ENCODE results near the gene SLC38A10. TPM values are rescaled to one million over a fixed set of nuclear protein-coding genes. Genes with fewer than 3 reads are reported as not detected.

Gene SLC38A10
- total RNA-seq, 1 donor from 2014 or later: 26.1 TPM

DNA sequence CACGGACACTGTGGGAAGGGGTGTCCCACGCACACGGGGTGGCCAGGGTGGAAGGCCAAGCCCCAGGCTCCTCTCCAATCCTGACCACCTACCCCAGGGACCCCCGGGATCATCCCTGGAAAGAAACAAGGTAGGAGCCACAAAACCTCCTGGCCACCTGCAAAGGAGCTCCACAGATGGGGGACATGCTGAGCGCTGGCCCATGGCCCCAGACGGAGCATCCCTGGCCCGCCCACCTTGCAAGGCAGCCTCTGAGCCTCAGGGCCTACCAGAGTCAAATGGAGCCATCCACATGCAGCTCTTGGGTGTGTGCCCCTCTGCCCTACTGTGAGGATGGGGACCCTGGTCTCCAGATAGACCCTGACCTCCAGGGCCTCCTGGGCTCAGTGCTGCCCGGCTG is 16.3 kb downstream of the SLC38A10 start:
- H3K9ac ChIP-seq (ENCODE audit: low read depth in 1 of 3, low read length in 3 of 3): peak overlapping the region in 1 of 3 donors; percentile 8
- no peak overlapping the region for H3K4me3 ChIP-seq (ENCODE audit: low read length in 3 of 3)
- H3K27me3 ChIP-seq (ENCODE audit: control insufficient read depth in 3 of 3, insufficient read depth in 3 of 3, low read length in 3 of 3): no peaks in the 10 kb centered on the region
- no peak overlapping the region for H3K27ac ChIP-seq (ENCODE audit: low read depth, low read length)
- H3K36me3 ChIP-seq (ENCODE audit: control insufficient read depth in 3 of 3, insufficient read depth in 3 of 3, low read length in 3 of 3): peaks cover 43 to 55% (median 44%) of the 10 kb centered on the region in 3 donors
- H3K9me3 ChIP-seq (ENCODE audit: control insufficient read depth in 3 of 3, low read length in 3 of 3): no peaks in the 10 kb centered on the region
- H3K4me1 ChIP-seq (ENCODE audit: control insufficient read depth in 3 of 3, insufficient read depth in 3 of 3, low read length in 3 of 3): peaks cover 0 to 4% (median 0%) of the 10 kb centered on the region in 3 donors

DNA sequence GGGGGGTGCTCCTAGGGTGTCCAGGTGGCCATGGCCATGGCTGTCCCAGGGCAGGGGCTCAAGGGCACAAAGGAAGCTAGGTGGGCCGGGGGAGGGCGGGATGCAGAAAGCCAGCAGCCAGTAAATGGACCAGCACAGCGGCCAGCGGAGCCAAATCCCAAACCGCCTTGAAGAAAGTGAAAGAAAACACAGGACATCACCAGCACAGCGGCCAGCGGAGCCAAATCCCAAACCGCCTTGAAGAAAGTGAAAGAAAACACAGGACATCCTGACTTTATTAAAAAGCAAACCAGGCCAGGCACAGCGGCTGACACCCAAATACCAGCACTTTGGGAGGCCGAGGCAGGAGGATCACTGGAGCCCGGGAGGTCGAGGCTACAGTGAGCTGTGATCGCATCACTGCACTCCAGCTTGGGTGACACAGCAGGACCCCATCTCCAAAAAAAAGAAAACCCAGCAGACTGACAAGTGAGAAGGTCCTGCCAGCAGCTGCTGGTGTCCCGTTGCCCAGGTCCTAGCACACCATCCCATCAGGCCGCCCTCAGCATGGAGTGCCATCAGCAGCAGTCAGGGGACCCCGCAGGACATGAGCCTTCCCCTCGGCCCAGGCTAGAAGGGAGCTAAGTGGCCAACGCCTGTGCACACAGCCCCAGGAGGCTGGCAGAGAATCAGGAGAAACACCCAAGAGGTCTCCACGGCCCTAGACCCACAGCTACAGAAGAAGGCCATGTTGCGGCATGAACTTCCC is 17.0 kb downstream of the SLC38A10 start:
- peaks cover 47 to 59% (median 48%) of the 10 kb centered on the region in 3 donors for H3K36me3 ChIP-seq (ENCODE audit: control insufficient read depth in 3 of 3, insufficient read depth in 3 of 3, low read length in 3 of 3)
- no peaks in the 10 kb centered on the region for H3K9me3 ChIP-seq (ENCODE audit: control insufficient read depth in 3 of 3, low read length in 3 of 3)
- no peaks in the 10 kb centered on the region for H3K27me3 ChIP-seq (ENCODE audit: control insufficient read depth in 3 of 3, insufficient read depth in 3 of 3, low read length in 3 of 3)
- peaks cover 0 to 4% (median 0%) of the 10 kb centered on the region in 3 donors for H3K4me1 ChIP-seq (ENCODE audit: control insufficient read depth in 3 of 3, insufficient read depth in 3 of 3, low read length in 3 of 3)
- no peak overlapping the region for H3K9ac ChIP-seq (ENCODE audit: low read depth in 1 of 3, low read length in 3 of 3)
- no peak overlapping the region for H3K27ac ChIP-seq (ENCODE audit: low read depth, low read length)
- peak overlapping the region in 1 of 3 donors; percentile 22 for H3K4me3 ChIP-seq (ENCODE audit: low read length in 3 of 3)

DNA sequence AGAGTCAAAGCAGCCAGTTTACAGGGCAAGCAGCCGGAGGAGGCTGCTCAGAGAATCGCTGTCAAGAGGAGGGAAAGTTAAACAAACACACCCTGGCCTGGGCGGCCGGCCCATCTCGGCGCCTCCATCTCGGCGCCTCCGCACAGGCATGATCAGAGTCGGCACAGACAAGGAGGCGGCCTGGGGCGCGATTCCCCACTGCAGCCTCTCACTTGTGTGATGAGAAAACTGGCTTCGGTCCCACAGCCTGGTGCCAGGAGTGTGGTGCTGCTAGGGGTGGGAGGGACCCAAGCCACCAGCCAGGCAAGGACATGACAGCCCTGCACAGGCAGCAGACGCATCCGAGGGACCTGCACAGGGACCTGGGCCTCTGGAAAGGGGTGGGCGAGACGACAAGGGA is 17.7 kb downstream of the SLC38A10 start:
- no peaks in the 10 kb centered on the region for H3K9me3 ChIP-seq (ENCODE audit: control insufficient read depth in 3 of 3, low read length in 3 of 3)
- no peak overlapping the region for H3K9ac ChIP-seq (ENCODE audit: low read depth in 1 of 3, low read length in 3 of 3)
- no peak overlapping the region for H3K27ac ChIP-seq (ENCODE audit: low read depth, low read length)
- H3K4me3 ChIP-seq (ENCODE audit: low read length in 3 of 3): no peak overlapping the region
- peaks cover 0 to 4% (median 0%) of the 10 kb centered on the region in 3 donors for H3K4me1 ChIP-seq (ENCODE audit: control insufficient read depth in 3 of 3, insufficient read depth in 3 of 3, low read length in 3 of 3)
- H3K36me3 ChIP-seq (ENCODE audit: control insufficient read depth in 3 of 3, insufficient read depth in 3 of 3, low read length in 3 of 3): peaks cover 48 to 58% (median 54%) of the 10 kb centered on the region in 3 donors
- H3K27me3 ChIP-seq (ENCODE audit: control insufficient read depth in 3 of 3, insufficient read depth in 3 of 3, low read length in 3 of 3): no peaks in the 10 kb centered on the region

DNA sequence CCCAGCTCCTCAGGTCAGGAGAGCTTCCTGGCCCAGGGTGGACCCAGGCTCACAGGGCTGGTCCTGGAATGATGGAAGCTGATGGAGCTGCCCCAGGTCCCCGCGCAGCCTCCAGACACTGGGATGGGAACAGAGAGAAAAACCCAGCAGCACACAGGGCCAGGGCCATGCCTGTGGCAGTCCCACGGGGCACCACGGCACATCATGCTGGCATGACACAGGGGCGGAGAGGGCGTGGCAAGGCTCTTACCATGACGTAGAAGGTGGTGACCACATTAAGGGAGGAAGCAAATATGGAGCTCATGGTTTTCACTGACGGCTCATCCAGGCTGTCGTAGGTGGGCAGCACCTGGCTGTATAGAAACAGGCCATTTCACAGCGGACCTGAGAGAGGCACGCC is 18.3 kb downstream of the SLC38A10 start:
- Histone ChIP-seq H3K27me3 (ENCODE audit: control insufficient read depth in 3 of 3, insufficient read depth in 3 of 3, low read length in 3 of 3) (no peaks in the 10 kb centered on the region), H3K4me3 (ENCODE audit: low read length in 3 of 3) (no peak overlapping the region), H3K9ac (ENCODE audit: low read depth in 1 of 3, low read length in 3 of 3) (no peak overlapping the region), H3K27ac (ENCODE audit: low read depth, low read length) (no peak overlapping the region), H3K36me3 (ENCODE audit: control insufficient read depth in 3 of 3, insufficient read depth in 3 of 3, low read length in 3 of 3) (peaks cover 48 to 53% (median 51%) of the 10 kb centered on the region in 3 donors), H3K4me1 (ENCODE audit: control insufficient read depth in 3 of 3, insufficient read depth in 3 of 3, low read length in 3 of 3) (peaks cover 0 to 4% (median 0%) of the 10 kb centered on the region in 3 donors), H3K9me3 (ENCODE audit: control insufficient read depth in 3 of 3, low read length in 3 of 3) (no peaks in the 10 kb centered on the region)

DNA sequence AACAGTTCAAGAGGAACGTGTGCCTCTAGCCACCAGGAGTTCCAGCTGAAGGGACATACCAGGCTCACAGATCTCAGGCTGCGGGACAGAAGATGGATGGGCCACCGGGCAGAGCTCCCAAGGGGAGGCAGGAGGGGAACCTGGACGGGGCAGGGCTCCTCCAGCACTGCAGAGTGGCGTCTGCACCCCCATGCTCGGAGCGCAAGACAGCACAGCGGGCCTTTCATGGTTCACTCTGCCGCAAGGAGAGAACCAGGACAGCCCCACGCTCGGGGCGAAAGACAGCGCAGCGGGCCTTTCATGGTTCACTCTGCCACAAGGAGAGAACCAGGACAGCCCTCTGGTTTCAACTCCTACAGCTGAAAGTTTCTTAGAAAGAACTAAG is 20.6 kb downstream of the SLC38A10 start:
- no peak overlapping the region for H3K4me3 ChIP-seq (ENCODE audit: low read length in 3 of 3)
- no peak overlapping the region for H3K9ac ChIP-seq (ENCODE audit: low read depth in 1 of 3, low read length in 3 of 3)
- peaks cover 44 to 55% (median 45%) of the 10 kb centered on the region in 3 donors for H3K36me3 ChIP-seq (ENCODE audit: control insufficient read depth in 3 of 3, insufficient read depth in 3 of 3, low read length in 3 of 3)
- H3K9me3 ChIP-seq (ENCODE audit: control insufficient read depth in 3 of 3, low read length in 3 of 3): no peaks in the 10 kb centered on the region
- no peak overlapping the region for H3K27ac ChIP-seq (ENCODE audit: low read depth, low read length)
- peaks cover 0 to 4% (median 0%) of the 10 kb centered on the region in 3 donors for H3K4me1 ChIP-seq (ENCODE audit: control insufficient read depth in 3 of 3, insufficient read depth in 3 of 3, low read length in 3 of 3)
- no peaks in the 10 kb centered on the region for H3K27me3 ChIP-seq (ENCODE audit: control insufficient read depth in 3 of 3, insufficient read depth in 3 of 3, low read length in 3 of 3)

DNA sequence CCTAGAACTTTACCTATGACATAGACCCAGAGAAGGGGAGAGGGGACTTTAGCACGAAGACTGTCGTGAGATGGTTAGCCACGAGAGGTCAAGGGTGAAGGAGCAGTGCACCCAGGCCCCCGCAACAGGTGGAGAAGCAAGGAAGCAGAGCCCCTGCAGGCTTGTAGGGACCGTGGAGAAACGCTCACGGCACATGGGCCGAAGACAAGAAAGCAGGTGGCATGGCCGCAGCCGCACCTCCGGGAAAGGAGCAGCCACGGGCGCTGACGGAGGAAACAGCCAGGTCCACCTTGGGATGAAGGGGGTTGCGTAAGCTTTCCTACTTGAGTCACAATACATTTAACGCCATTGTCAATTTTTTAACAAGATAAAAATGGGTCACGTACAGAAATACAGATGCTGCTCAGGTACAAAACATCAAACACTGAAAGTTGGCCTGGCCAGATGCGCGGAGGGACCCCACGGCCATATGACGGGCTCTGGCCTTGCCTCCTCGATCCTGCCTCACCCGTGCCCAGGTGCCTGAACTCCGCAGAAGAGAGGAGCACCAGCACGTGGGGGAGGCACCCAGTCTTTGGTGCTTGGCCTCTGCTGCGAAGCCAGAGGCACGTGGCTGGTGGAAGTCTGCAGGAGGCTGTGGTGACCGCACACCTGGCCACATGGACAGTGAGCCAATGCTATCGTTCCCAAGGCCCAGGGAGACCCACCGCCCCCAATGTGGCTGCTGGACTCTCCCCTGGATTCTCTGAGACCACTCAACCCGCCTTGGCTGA is 21.2 kb downstream of the SLC38A10 start:
- peaks cover 41 to 50% (median 42%) of the 10 kb centered on the region in 3 donors for H3K36me3 ChIP-seq (ENCODE audit: control insufficient read depth in 3 of 3, insufficient read depth in 3 of 3, low read length in 3 of 3)
- H3K9ac ChIP-seq (ENCODE audit: low read depth in 1 of 3, low read length in 3 of 3): no peak overlapping the region
- H3K27ac ChIP-seq (ENCODE audit: low read depth, low read length): no peak overlapping the region
- H3K4me1 ChIP-seq (ENCODE audit: control insufficient read depth in 3 of 3, insufficient read depth in 3 of 3, low read length in 3 of 3): peaks cover 0 to 4% (median 0%) of the 10 kb centered on the region in 3 donors
- H3K4me3 ChIP-seq (ENCODE audit: low read length in 3 of 3): no peak overlapping the region
- no peaks in the 10 kb centered on the region for H3K27me3 ChIP-seq (ENCODE audit: control insufficient read depth in 3 of 3, insufficient read depth in 3 of 3, low read length in 3 of 3)
- no peaks in the 10 kb centered on the region for H3K9me3 ChIP-seq (ENCODE audit: control insufficient read depth in 3 of 3, low read length in 3 of 3)

DNA sequence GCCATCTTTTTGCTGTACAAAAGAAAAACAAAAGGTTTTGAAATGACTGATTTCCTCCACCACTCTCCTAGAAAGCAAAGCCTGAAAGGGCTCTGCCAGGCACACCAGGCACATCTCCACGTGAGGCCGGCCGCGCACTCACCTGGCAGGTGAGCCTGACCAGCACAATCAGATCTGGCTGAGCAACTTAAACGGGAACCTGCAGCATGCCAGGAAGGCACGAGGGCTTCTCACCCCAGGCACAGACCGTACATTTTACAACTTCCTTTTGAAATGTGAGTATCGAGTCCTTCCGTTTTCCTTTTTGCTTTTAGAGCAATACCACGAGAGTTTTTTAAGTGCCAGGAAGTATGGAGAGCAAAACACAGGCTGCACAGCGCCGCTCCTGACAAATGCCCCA is 22.5 kb downstream of the SLC38A10 start:
- Histone ChIP-seq H3K27ac (ENCODE audit: low read depth, low read length) (no peak overlapping the region), H3K36me3 (ENCODE audit: control insufficient read depth in 3 of 3, insufficient read depth in 3 of 3, low read length in 3 of 3) (peaks cover 42 to 53% (median 45%) of the 10 kb centered on the region in 3 donors), H3K4me3 (ENCODE audit: low read length in 3 of 3) (no peak overlapping the region), H3K9me3 (ENCODE audit: control insufficient read depth in 3 of 3, low read length in 3 of 3) (no peaks in the 10 kb centered on the region), H3K4me1 (ENCODE audit: control insufficient read depth in 3 of 3, insufficient read depth in 3 of 3, low read length in 3 of 3) (peaks cover 0 to 2% (median 0%) of the 10 kb centered on the region in 3 donors), H3K9ac (ENCODE audit: low read depth in 1 of 3, low read length in 3 of 3) (no peak overlapping the region), H3K27me3 (ENCODE audit: control insufficient read depth in 3 of 3, insufficient read depth in 3 of 3, low read length in 3 of 3) (no peaks in the 10 kb centered on the region)

DNA sequence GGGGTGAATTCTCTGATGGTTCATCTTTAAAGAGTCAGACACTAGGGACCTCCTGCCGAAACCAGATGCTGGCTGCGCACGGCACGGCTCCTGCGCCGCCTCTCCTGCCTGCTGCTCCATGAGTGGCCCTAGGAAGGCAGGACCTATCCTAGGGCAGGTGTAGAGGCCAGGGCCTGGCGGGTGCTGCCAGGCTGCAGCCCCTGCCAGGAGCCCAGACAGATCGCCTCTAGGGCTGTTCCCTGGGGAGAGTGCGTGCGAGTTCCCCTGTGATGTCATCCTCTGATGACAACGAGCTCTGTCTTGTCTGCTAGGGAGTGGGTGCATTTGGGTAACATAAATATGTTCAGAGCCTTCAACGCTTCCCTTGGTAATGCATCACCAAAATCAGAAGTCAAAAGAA is 23.9 kb downstream of the SLC38A10 start:
- Histone ChIP-seq H3K27ac (ENCODE audit: low read depth, low read length) (no peak overlapping the region), H3K36me3 (ENCODE audit: control insufficient read depth in 3 of 3, insufficient read depth in 3 of 3, low read length in 3 of 3) (peaks cover 36 to 48% (median 37%) of the 10 kb centered on the region in 3 donors), H3K9ac (ENCODE audit: low read depth in 1 of 3, low read length in 3 of 3) (no peak overlapping the region), H3K4me1 (ENCODE audit: control insufficient read depth in 3 of 3, insufficient read depth in 3 of 3, low read length in 3 of 3) (no peaks in the 10 kb centered on the region), H3K9me3 (ENCODE audit: control insufficient read depth in 3 of 3, low read length in 3 of 3) (no peaks in the 10 kb centered on the region), H3K4me3 (ENCODE audit: low read length in 3 of 3) (no peak overlapping the region), H3K27me3 (ENCODE audit: control insufficient read depth in 3 of 3, insufficient read depth in 3 of 3, low read length in 3 of 3) (no peaks in the 10 kb centered on the region)

DNA sequence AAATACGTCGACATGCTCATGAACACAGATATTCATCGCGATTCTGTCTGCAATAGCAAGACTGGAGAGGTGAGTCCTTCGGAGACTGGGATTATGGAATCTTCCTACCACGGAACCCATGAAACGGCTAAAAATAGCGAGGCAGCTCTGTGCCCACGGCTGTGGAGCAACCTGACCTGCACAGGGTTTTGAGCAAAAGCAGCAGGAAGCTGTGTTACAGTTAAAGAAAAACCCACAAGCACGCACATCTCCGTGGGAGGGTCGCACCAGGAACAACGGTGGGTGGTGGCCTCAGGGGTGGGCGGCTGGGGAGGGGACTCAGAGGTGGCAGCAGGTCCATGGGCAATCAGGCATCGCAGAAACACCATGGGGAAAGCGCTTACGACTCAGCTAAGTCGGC is 24.8 kb downstream of the SLC38A10 start:
- H3K9ac ChIP-seq (ENCODE audit: low read depth in 1 of 3, low read length in 3 of 3): no peak overlapping the region
- no peaks in the 10 kb centered on the region for H3K9me3 ChIP-seq (ENCODE audit: control insufficient read depth in 3 of 3, low read length in 3 of 3)
- H3K4me3 ChIP-seq (ENCODE audit: low read length in 3 of 3): no peak overlapping the region
- H3K4me1 ChIP-seq (ENCODE audit: control insufficient read depth in 3 of 3, insufficient read depth in 3 of 3, low read length in 3 of 3): no peaks in the 10 kb centered on the region
- H3K27ac ChIP-seq (ENCODE audit: low read depth, low read length): no peak overlapping the region
- peaks cover 36 to 49% (median 37%) of the 10 kb centered on the region in 3 donors for H3K36me3 ChIP-seq (ENCODE audit: control insufficient read depth in 3 of 3, insufficient read depth in 3 of 3, low read length in 3 of 3)
- no peaks in the 10 kb centered on the region for H3K27me3 ChIP-seq (ENCODE audit: control insufficient read depth in 3 of 3, insufficient read depth in 3 of 3, low read length in 3 of 3)

Measured in skeletal muscle tissue (tissue), 4 donors.